ENCODE data around the gene HEATR1.

The HEATR1 gene

GRCh38 chr1:236535190-236535589, 69.1 kb downstream of the HEATR1 start:
- no peak for TF ChIP-seq CTCF (conservative IDR thresholded peaks at IDR 0.05)
- H3K27ac ChIP-seq = no peak overlapping the region

- no peak for TF ChIP-seq CTCF (conservative IDR thresholded peaks at IDR 0.05)
- no peak overlapping the region for H3K27ac ChIP-seq
Measured at GRCh38 chr1:236534151-236534651, 70.1 kb downstream of the HEATR1 start.

- TF ChIP-seq CTCF (conservative IDR thresholded peaks at IDR 0.05) = no peak
- H3K27ac ChIP-seq = peak overlapping the region; percentile 61
Measured at GRCh38 chr1:236532850-236533249, 71.5 kb downstream of the HEATR1 start.

- peak overlapping the region; percentile 61 for H3K27ac ChIP-seq
- TF ChIP-seq CTCF (conservative IDR thresholded peaks at IDR 0.05) = no peak
Measured at GRCh38 chr1:236530959-236531358, 73.4 kb downstream of the HEATR1 start.

GRCh38 chr1:236530286-236530685, 74.0 kb downstream of the HEATR1 start:
- no peak for TF ChIP-seq CTCF (conservative IDR thresholded peaks at IDR 0.05)
- H3K27ac ChIP-seq = peak overlapping the region; percentile 61

- no peak for TF ChIP-seq CTCF (conservative IDR thresholded peaks at IDR 0.05)
- peak overlapping the region; percentile 99 for H3K27ac ChIP-seq
Measured at GRCh38 chr1:236526079-236526478, 78.2 kb downstream of the HEATR1 start.

GRCh38 chr1:236524895-236525184, 79.5 kb downstream of the HEATR1 start:
- TF ChIP-seq CTCF (conservative IDR thresholded peaks at IDR 0.05) = no peak
- H3K27ac ChIP-seq = peak overlapping the region; percentile 99

Measured in VCaP (cell line).